ENCODE measurements around the gene TXLNB.

GRCh38 chr6:139236105-139236504 is 55.7 kb downstream of the TXLNB start:
- no peak for TF ChIP-seq CTCF (conservative IDR thresholded peaks at IDR 0.05; ENCODE audit: low read length)
- no peak for TF ChIP-seq EZH2phosphoT487 (IDR thresholded peaks at IDR 0.05; ENCODE audit: borderline replicate concordance, low read depth, low read length)

All from OCI-LY7 (cell line).